ENCODE data around the gene ZNF136.
A peak's percentile ranks its signal among the peaks of the same experiment; 100 is the strongest.

ZNF136 gene

DNA sequence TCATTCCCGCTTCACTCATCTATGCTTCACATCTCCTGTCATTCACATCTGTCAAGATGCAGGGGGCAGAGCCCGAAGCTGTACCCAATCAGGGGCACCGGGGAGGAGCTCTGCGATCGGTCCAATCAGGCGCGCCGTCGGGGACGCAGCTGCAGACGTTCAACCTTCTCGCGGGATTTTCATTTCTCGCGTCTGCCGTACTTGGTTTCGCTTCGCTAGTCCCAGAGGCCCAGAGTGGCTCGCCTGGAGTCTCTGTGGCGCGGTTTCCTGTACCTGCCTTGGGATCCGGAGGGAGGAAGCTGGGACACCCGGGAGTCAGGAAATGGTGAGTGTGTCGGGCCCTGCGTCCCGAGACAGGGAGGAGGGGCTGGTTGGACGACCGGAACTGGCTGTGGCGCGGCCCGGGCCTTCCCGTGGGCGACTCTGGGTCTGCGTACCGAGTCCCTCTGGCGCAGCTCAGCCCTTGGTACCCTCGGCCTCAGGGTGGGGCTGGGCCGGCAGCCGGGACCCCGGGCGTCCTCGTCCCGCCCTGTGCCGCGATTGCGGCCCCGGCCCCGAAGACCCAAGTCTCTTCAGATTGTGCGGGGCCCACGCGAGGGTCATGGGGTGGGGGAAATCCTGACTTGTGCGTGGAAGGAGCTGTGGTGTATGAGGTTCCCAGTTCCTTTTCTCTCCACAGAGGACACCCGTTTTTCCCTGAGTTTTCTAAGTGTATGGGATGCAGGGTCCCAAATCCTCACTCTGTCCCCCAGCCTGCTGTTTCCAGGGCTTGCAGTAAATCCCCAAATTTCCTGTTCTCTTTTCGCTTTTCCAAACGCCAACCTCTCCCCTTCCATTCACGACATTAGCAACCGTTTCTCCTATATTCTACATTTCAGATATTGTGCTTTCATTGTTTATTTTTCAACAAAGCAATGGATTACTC, at the start of gene ZNF136:
ZNF136 (plus strand) TSS at position 215 of the 925 bp plus-strand sequence; CDS start at position 323, 108 bp downstream.
- FAIRE-seq: peak; percentile 67

DNA sequence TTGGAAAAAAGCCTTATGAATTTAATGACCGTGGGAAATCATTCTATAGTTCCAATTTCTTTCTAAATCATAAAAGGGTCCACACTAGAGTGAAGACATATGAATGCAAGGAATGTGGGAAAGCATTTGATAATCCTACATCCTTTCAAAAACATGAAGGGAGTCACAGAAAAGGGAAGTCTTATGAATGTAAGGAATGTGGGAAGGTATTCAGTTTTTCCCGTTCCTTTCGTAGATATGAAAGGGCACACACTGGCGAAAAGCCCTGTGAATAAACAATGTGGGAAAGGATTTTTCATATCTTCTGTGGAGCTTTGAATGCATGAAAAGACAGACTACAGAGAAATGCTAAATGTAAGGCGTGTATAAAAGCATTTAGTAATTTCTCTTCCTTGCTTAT, 49.8 kb upstream of the ZNF136 start:
- no peak for FAIRE-seq

DNA sequence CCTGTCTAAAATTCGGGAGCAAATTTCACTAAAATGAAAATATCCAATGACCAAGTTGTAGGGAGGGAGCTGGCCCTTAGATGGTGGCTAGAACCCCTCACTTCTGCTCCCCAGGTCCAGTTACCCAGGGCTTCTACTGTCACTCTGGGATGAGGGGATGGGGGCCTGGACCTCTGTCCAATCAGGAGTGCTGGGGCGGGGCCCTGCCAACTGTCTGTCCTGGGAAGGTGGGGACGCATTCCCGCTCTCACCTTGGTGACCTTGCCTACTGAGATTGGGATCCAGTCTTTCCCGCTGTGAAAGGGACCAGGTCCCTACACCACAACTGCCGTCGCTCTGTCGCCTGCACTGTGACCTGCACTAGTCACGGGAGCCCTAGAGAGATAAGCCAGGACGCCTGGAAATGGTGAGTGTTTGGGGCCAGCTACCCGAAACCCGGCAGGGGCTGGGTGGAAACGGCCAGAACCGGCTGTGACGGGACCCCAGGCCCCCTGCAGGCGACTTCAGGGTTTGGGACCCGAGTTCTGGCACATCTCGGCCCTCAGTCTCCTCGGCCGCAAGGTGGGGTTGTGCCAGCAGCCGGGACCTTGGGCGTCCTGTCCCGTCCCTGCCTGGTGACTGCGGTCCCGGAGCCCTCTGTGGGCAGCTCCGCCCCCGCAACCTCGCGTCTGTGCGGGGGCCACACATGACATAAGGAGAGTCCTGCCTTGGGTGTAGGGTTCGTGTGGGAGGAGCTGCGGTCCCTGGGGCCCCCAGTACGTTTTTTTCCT, 45.5 kb upstream of the ZNF136 start:
- FAIRE-seq: no peak

GRCh38 chr19:12126707-12127106, 36.2 kb upstream of the ZNF136 start:
- no peak for FAIRE-seq

- FAIRE-seq: no peak
Observed at GRCh38 chr19:12133069-12133468, 29.8 kb upstream of the ZNF136 start.

- FAIRE-seq: no peak
Observed at GRCh38 chr19:12137221-12137940, 25.5 kb upstream of the ZNF136 start.

DNA sequence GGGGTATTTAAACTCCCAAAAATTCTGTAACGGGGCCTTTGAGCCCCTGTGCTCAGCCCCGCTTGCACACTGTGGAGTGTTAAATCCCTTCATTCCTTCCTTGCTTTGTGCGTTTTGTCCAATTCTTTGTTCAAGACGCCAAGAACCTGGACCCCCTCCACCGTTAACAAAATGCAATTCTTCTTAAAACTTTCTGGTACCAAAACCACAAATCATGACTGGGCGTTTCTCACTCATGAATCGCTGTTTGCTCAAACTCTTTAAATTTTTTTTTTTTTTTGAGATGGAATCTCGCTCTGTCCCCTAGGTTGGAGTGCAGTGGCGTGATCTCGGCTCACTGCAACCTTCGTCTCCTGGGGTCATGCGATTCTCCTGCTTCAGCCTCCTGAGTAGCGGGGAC, 23.6 kb upstream of the ZNF136 start:
- no peak for FAIRE-seq

DNA sequence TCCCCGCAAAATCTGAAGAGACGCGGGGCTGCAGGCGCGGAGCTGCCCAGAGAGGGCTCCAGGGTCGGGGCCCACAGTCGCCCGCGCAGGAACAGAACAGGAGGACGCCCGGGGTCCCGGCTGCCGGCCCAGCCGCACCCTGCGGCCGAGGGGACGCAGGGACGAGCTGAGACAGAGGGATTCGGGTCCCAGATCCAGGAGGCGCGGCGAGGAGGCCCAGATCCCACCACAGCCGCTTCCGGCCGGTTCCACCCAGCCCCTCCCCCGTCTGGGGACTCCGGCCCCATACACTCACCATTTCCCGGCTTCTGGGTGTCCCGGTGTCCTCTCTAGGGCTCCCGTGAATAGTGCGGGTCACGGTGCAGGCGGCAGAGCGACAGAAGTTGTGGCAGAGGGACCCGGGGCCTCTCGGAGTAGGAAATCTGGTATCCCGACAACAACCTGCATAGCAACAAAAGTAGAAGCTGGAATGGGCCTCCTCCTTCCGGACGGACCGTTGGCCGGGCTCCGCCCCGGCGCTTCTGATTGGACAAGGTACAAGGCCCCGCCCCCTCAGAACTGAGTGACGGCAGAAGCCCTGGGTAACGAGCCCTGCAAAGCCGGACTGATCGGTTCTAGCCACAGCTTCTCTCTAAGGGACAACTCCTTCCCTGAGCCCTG, 22.9 kb upstream of the ZNF136 start, which contains the start of gene ZNF20:
ZNF20 (minus strand) TSS at position 466 of the 660 bp plus-strand sequence; CDS start at position 298, 168 bp downstream.
- FAIRE-seq: peak; percentile 92

DNA sequence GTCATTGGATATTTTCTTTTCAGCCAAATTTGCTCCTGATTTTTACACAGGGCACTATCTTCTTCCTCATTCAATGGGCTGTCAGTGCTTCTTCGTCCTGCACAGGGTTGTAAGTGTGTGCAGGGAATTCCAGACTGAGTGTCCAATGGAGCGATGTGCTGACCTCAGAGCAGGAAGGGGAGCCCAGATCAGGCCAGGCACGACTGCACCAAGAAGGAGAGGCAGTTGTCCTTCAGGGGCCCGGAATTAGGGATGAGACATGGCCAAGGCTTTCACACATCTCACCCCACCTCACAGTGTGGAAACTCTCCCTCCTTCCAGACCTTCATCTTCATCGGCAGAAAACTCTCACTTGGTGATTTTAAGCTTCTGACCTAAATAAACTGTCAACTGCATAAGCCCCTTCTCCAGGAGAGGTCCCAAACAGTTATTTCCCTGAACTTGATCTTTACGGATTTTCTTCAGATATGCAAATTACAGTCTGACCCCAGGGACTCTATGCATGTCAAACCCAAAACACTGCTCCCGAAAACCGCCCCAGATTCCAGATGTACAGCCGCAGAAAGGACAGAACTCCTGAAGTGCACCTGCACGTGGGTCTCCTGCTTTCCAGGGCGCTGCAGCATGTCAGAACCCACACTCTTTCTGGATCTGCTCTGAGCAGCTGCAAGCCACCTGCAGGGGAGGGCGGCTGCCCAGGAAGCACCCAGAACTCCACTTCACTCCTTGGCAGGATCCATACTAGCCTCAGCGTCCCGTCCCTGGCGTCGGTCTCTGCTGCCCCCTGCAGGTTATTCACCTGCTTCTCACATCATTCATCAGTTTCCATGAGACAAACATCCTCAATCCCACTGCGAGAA, 22.1 kb upstream of the ZNF136 start:
- FAIRE-seq: no peak

GRCh38 chr19:12141405-12141736, 21.5 kb upstream of the ZNF136 start:
- FAIRE-seq: no peak

DNA sequence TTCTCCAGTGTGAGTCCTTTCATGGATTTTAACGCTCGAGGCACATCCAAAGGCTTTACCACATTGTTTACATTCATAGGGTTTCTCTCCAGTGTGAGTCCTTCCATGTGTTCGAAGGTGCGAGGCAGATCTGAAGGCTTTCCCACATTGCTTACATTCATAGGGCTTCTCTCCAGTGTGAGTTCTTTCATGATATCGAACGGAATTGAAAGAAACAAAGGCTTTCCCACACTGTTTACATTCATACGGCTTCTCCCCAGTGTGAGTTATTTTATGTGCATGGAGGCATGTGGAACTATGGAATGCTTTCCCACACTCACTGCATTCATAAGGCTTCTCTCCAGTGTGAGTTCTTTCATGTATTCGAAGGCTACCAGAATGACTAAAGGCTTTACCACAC, 17.5 kb upstream of the ZNF136 start:
- no peak for FAIRE-seq

GRCh38 chr19:12155324-12155860, 7.5 kb upstream of the ZNF136 start:
- no peak for FAIRE-seq

GRCh38 chr19:12156223-12157058, 6.5 kb upstream of the ZNF136 start, which contains the start of gene ZNF625:
TSS of gene ZNF625 (minus strand) at chr19:12156734. CDS start at chr19:12156558, 176 bp downstream.
- FAIRE-seq: peak; percentile 61

GRCh38 chr19:12159773-12160414, 3.0 kb upstream of the ZNF136 start:
- FAIRE-seq: no peak

- no peak for FAIRE-seq
Observed at GRCh38 chr19:12162513-12162881, 399 bp upstream of the ZNF136 start.

- FAIRE-seq: no peak
Observed at GRCh38 chr19:12163826-12164225, 930 bp downstream of the ZNF136 start.

- FAIRE-seq: no peak
Observed at GRCh38 chr19:12166626-12167025, 3.7 kb downstream of the ZNF136 start.

GRCh38 chr19:12180377-12180776, 17.5 kb downstream of the ZNF136 start:
- FAIRE-seq: no peak

- FAIRE-seq: no peak
Observed at GRCh38 chr19:12187625-12188024, 24.7 kb downstream of the ZNF136 start.
